ENCODE measurements around the gene ETHE1.
A peak's percentile ranks its signal among the peaks of the same experiment; 100 is the strongest.
"Not testable (repeated sequence)": the region's sequence is repeated elsewhere in the genome, so short reads cannot be mapped to it uniquely, and the experiment has no call there.

Gene ETHE1

GRCh38 chr19:43523696-43524095, 3.3 kb downstream of the ETHE1 start:
- DNase-seq, result not testable (repeated sequence)

DNA sequence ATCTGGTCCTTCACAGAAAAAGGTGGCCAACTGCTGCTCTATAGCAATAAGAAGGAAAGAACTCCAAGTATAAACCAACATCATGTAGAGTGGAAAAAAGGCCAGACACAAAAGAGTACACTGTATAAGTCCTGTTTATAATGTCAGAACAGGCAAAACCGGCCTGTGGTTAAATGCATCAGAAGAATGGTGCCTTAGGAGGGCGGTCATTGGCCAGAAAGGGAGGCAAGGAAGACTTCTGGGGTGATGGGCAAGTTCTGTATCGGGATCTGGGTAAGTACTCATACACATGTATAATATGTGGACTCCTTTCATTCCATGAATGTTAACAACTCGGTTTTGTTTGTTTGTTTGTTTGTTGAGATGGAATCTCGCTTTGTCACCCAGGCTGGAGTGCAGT, 4.1 kb downstream of the ETHE1 start:
- no peak for DNase-seq

GRCh38 chr19:43519436-43520088, 7.4 kb downstream of the ETHE1 start:
- DNase-seq, result peak; percentile 90

- DNase-seq, result no peak
Observed at GRCh38 chr19:43518051-43518450, 8.9 kb downstream of the ETHE1 start.

- not testable (repeated sequence) for DNase-seq
Observed at GRCh38 chr19:43512399-43512798, 14.6 kb downstream of the ETHE1 start.

GRCh38 chr19:43511324-43511723, 15.7 kb downstream of the ETHE1 start:
- no peak for DNase-seq

GRCh38 chr19:43510713-43511112, 16.3 kb downstream of the ETHE1 start:
- no peak for DNase-seq

DNA sequence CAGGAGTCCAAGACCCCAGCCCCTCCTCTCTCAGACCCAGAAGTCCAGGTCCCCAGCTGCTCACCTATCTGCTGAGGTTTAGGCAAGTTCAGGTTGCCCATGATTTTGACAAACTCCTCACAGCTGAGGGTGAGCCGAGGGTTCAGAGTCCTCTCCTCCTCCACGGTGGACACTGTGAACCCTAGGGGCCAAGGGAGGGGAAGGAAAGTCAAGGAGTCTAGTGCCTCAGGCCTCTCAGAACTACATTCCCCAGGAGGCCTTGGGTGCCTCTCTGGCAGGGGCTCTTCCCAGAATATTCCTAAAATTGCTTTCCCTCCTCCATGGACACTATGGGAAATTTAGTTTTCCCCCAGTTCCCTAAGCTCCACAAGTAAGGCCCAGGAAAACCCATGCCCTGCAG, 19.1 kb downstream of the ETHE1 start:
- DNase-seq, result no peak

GRCh38 chr19:43506629-43507028, 20.4 kb downstream of the ETHE1 start:
- no peak for DNase-seq

DNA sequence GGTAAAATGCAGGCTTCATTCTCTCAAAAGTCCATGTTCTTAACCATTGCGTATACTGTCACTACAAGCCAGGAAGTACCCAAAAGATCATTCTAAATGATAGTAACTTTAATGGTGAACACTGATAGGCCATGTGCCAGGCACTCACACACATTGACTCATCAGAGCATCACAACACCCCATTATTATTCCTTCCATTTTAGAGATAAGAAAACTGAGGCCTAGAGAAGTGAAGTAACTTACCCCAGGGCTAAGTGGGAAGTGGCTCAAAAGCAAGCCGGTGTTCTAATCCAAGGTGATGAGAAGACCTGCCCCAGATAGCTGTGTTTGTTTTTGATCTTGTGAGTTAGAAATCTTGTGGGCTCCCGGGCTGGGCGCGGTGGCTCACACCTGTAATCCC, 21.1 kb downstream of the ETHE1 start:
- no peak for DNase-seq

DNA sequence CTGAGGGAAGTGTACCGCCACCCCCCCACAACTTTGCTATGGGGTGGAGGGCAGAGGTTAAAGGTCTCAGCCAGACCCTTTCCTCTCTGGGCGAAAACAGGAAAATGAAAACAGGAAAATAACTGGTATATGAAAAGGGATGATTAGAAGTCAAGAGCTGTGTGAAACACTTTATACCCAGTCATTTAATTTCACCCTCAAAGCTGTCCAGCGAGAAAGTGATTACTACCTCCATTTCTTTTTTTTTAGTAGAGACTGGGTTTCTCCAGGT, 21.9 kb downstream of the ETHE1 start:
- DNase-seq, result no peak

- peak; percentile 67 for DNase-seq
Observed at GRCh38 chr19:43504426-43505185, 22.4 kb downstream of the ETHE1 start, which contains the start of gene PHLDB3. TSS of gene PHLDB3 (minus strand) at chr19:43504746. CDS start at chr19:43504118, 628 bp downstream.

GRCh38 chr19:43503501-43504425, 23.2 kb downstream of the ETHE1 start:
- DNase-seq, result peak; percentile 82

GRCh38 chr19:43502419-43502976, 24.5 kb downstream of the ETHE1 start:
- no peak for DNase-seq

GRCh38 chr19:43501661-43502418, 25.2 kb downstream of the ETHE1 start:
- DNase-seq, result no peak

DNA sequence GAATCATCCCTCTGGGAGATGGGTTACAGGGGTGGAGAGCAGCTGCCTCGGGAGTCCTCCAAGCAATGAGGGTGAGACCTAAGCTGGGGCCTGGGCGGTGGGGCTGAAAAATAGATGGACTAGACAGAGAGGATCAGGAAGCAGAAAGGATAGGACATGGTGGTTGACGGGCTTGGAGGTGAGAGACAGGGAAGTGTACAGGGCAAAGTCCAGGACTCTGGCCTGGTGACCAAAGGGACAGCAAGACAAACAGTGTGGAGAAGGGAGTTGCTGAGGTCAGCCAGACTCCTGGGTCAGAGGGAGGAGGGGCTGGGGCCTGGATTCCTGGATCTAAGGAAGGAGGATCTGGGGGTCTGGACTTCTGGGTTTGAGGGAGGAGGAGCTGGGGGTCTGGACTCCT, 28.0 kb downstream of the ETHE1 start:
- no peak for DNase-seq

GRCh38 chr19:43498233-43498842, 28.7 kb downstream of the ETHE1 start:
- DNase-seq, result no peak

- DNase-seq, result no peak
Observed at GRCh38 chr19:43496960-43497359, 30.0 kb downstream of the ETHE1 start.

DNA sequence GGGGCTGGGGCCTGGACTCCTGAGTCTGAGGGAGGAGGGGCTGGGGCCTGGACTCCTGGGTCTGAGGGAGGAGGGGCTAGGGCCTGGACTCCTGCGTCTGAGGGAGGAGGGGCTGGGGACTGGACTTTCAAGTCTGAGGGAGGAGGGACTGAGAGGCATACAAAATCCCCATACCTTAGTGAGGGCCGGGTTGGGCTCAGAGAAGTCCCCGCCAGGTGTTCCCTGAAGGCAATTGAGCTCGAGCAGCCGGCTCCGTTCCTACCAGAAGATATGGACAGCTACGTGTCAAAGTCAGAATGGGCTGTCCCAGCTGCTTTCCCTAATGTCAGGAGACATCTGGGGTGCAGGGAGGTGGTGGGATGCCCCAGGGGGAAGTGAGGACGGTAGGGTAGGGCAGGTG, 31.9 kb downstream of the ETHE1 start:
- no peak for DNase-seq

GRCh38 chr19:43490759-43491158, 36.2 kb downstream of the ETHE1 start:
- DNase-seq, result no peak

- DNase-seq, result no peak
Observed at GRCh38 chr19:43489979-43490599, 36.9 kb downstream of the ETHE1 start.

DNA sequence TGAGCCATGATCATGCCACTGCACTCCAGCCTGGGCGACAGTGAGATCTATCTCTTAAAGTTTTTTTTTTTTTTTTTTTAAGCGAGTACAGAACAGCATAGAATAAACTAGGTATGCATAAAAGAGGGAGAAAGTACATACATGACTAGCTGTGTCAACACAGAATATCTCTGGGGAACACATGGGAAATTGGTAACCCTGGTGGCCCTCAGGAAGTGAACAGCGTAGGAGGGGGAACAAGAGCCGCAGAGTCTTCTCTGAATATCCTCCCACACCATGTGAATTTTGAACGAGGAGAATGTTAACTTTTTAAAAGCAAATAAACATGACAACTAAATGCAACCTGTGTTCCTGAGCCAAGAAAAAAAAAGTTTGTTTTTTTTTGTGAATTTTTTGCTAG, 37.7 kb downstream of the ETHE1 start:
- no peak for DNase-seq
